ENCODE measurements around the gene PFDN2. TPM values are rescaled to one million over a fixed set of nuclear protein-coding genes. Genes with fewer than 3 reads are reported as not detected.

PFDN2 gene
- total and polyA plus RNA-seq, 10 of the 15 experiments (the other 5 are each of a cell fraction or from before 2014, with no cell fraction given) = 30.0 to 141 (median 80.5) TPM

DNA sequence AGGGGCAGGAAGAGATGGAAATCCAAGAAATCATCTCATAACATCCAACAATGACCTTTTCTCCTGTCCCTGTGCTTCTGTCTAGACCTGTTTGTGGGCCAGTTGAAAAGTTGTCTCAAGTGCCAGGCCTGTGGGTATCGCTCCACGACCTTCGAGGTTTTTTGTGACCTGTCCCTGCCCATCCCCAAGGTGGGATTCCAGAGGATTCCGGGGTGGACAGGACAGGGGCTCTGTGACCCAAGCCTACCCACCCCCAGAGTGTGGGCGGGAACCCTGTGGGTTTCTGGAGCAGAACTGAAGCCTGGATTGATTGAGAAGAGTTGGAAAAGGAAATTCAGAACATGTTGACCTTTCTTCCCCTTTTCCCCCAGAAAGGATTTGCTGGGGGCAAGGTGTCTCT is 46.0 kb upstream of the PFDN2 start:
- DNase-seq (ENCODE audit: low read depth, low spot score) (no peak), FAIRE-seq (no peak), ATAC-seq (no peak)
- Histone ChIP-seq H3K4me1 (ENCODE audit: control insufficient read depth, insufficient read depth, low read length) (peaks cover 16% of the 10 kb centered on the region), H2AFZ (ENCODE audit: control insufficient read depth, low read depth, low read length) (no peak overlapping the region), H3K27ac (ENCODE audit: control insufficient read depth, insufficient read depth) (no peak overlapping the region), H3K9me3 (replicated peaks; ENCODE audit: control insufficient read depth, insufficient read depth, low read length) (no peaks in the 10 kb centered on the region), H3K4me2 (ENCODE audit: control insufficient read depth, insufficient read depth) (no peak overlapping the region), H3K36me3 (ENCODE audit: control insufficient read depth in 2 of 2, insufficient read depth in 2 of 2, low read length in 1 of 2) (peaks cover 0 to 10% of the 10 kb centered on the region in 2 experiments; a peak in 2 of 4 replicates), H3K9ac (ENCODE audit: control insufficient read depth, insufficient read depth, low read length) (no peak overlapping the region), H3K79me2 (ENCODE audit: control insufficient read depth, insufficient read depth, low read length) (peaks cover 8% of the 10 kb centered on the region), H3K4me3 (no peak overlapping the region), H3K27me3 (replicated peaks in 1 of 2; ENCODE audit: control insufficient read depth in 2 of 2, insufficient read depth in 2 of 2, low read length in 1 of 2) (no peaks in the 10 kb centered on the region), H4K20me1 (ENCODE audit: control insufficient read depth, insufficient read depth) (no peaks in the 10 kb centered on the region)
- ChIA-PET POLR2A (no interaction called here), RAD21 (ENCODE audit: unreplicated experiment) (interaction anchor here (4.8 kb wide), 1 partner anchor 219 kb away, joined by 34 read pairs; no protein-coding TSS in a partner anchor), CTCF (interaction anchor here (2.7 to 5.0 kb wide), 3 partner anchors 10 to 18 kb away, joined by 38 to 60 read pairs (median 44); partner anchors contain the start of genes B4GALT3 and UFC1), SMC1A (ENCODE audit: uncharacterized antibody, unreplicated experiment) (interaction anchor here (2.4 kb wide), 1 partner anchor 117 kb away, joined by 8 read pairs; the partner anchor contains the start of gene USF1)
- intact Hi-C loops (cut with micrococcal nuclease; ENCODE audit: unreplicated experiment) (no loop called here), in situ Hi-C loops (cut with MboI) (no loop called here)
- 93% methylated on average over 5 of the region's 5 CpGs for WGBS (ENCODE audit: insufficient coverage, insufficient replicate concordance, low lambda C conversion rate, missing lambda C conversion rate)
- TF ChIP-seq CREM (IDR thresholded peaks at IDR 0.05; ENCODE audit: low read depth) (no peak), FOXK2 (IDR thresholded peaks at IDR 0.05) (no peak), ZZZ3 (IDR thresholded peaks at IDR 0.05; ENCODE audit: control insufficient read depth, insufficient read length, low read depth) (no peak), MYB (IDR thresholded peaks at IDR 0.05; ENCODE audit: borderline replicate concordance, low read depth, low read length) (no peak)
- no TSS peak for BruUV-seq (replicated peaks)

GRCh38 chr1:161162806-161163205 is 45.0 kb upstream of the PFDN2 start:
- in situ Hi-C loops (cut with MboI) (no loop called here), intact Hi-C loops (cut with micrococcal nuclease; ENCODE audit: unreplicated experiment) (no loop called here)
- CTCF ChIA-PET = interaction anchor here (0.8 to 1.3 kb wide), 2 partner anchors 18 to 63 kb away, joined by 3 to 7 read pairs; partner anchors contain the start of gene TOMM40L
- RAD21 ChIA-PET (ENCODE audit: unreplicated experiment) = interaction anchor here (1.1 kb wide), 1 partner anchor 220 kb away, joined by 3 read pairs; no protein-coding TSS in a partner anchor
- FAIRE-seq (no peak), ATAC-seq (no peak), DNase-seq (ENCODE audit: low read depth, low spot score) (no peak)
- H3K9ac ChIP-seq (ENCODE audit: control insufficient read depth, insufficient read depth, low read length) = no peak overlapping the region
- BruUV-seq (replicated peaks) = no TSS peak
- SMC1A ChIA-PET (ENCODE audit: uncharacterized antibody, unreplicated experiment) = interaction anchor here (0.9 kb wide), 1 partner anchor 12 kb away, joined by 3 read pairs; no protein-coding TSS in a partner anchor
- no peak overlapping the region for H3K27ac ChIP-seq (ENCODE audit: control insufficient read depth, insufficient read depth)
- H3K79me2 ChIP-seq (ENCODE audit: control insufficient read depth, insufficient read depth, low read length) = peaks cover 8% of the 10 kb centered on the region
- H3K27me3 ChIP-seq (replicated peaks in 1 of 2; ENCODE audit: control insufficient read depth in 2 of 2, insufficient read depth in 2 of 2, low read length in 1 of 2) = no peaks in the 10 kb centered on the region
- H2AFZ ChIP-seq (ENCODE audit: control insufficient read depth, low read depth, low read length) = no peak overlapping the region
- peaks cover 0 to 12% of the 10 kb centered on the region in 2 experiments; a peak in 3 of 4 replicates for H3K36me3 ChIP-seq (ENCODE audit: control insufficient read depth in 2 of 2, insufficient read depth in 2 of 2, low read length in 1 of 2)
- WGBS (ENCODE audit: insufficient coverage, insufficient replicate concordance, low lambda C conversion rate, missing lambda C conversion rate) = 96% methylated on average over 10 of the region's 10 CpGs
- peaks cover 18% of the 10 kb centered on the region for H3K4me1 ChIP-seq (ENCODE audit: control insufficient read depth, insufficient read depth, low read length)
- no peaks in the 10 kb centered on the region for H3K9me3 ChIP-seq (replicated peaks; ENCODE audit: control insufficient read depth, insufficient read depth, low read length)
- H3K4me2 ChIP-seq (ENCODE audit: control insufficient read depth, insufficient read depth) = no peak overlapping the region
- H3K4me3 ChIP-seq = no peak overlapping the region
- H4K20me1 ChIP-seq (ENCODE audit: control insufficient read depth, insufficient read depth) = no peaks in the 10 kb centered on the region
- POLR2A ChIA-PET = interaction anchor here (0.6 kb wide), 1 partner anchor 128 kb away, joined by 4 read pairs; no protein-coding TSS in a partner anchor
- TF ChIP-seq ZBTB33 (IDR thresholded peaks at IDR 0.05) (no peak), YY1 (IDR thresholded peaks at IDR 0.05; ENCODE audit: low read depth, low read length) (no peak), CHD2 (IDR thresholded peaks at IDR 0.05; ENCODE audit: borderline replicate concordance, low read depth, low read length) (no peak), BRCA1 (IDR thresholded peaks at IDR 0.05; ENCODE audit: low read depth, low read length) (no peak), SP1 (IDR thresholded peaks at IDR 0.05; ENCODE audit: low read depth, low read length) (no peak), SMAD1 (IDR thresholded peaks at IDR 0.05; ENCODE audit: low read depth, partially characterized antibody) (no peak), RAD21 (IDR thresholded peaks at IDR 0.05; ENCODE audit: insufficient read depth, low read depth, low read length) (no peak)
- TF ChIP-seq, protein P1, sequence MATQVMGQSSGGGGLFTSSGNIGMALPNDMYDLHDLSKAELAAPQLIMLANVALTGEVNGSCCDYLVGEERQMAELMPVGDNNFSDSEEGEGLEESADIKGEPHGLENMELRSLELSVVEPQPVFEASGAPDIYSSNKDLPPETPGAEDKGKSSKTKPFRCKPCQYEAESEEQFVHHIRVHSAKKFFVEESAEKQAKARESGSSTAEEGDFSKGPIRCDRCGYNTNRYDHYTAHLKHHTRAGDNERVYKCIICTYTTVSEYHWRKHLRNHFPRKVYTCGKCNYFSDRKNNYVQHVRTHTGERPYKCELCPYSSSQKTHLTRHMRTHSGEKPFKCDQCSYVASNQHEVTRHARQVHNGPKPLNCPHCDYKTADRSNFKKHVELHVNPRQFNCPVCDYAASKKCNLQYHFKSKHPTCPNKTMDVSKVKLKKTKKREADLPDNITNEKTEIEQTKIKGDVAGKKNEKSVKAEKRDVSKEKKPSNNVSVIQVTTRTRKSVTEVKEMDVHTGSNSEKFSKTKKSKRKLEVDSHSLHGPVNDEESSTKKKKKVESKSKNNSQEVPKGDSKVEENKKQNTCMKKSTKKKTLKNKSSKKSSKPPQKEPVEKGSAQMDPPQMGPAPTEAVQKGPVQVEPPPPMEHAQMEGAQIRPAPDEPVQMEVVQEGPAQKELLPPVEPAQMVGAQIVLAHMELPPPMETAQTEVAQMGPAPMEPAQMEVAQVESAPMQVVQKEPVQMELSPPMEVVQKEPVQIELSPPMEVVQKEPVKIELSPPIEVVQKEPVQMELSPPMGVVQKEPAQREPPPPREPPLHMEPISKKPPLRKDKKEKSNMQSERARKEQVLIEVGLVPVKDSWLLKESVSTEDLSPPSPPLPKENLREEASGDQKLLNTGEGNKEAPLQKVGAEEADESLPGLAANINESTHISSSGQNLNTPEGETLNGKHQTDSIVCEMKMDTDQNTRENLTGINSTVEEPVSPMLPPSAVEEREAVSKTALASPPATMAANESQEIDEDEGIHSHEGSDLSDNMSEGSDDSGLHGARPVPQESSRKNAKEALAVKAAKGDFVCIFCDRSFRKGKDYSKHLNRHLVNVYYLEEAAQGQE (IDR thresholded peaks at IDR 0.05; ENCODE audit: low read depth, low read length) = no peak
